ENCODE measurements around the gene SSC5D. TPM values are rescaled to one million over a fixed set of nuclear protein-coding genes. Genes with fewer than 3 reads are reported as not detected.

Gene SSC5D
- total RNA-seq, 1 experiment from 2014 or later = 3.2 TPM

DNA sequence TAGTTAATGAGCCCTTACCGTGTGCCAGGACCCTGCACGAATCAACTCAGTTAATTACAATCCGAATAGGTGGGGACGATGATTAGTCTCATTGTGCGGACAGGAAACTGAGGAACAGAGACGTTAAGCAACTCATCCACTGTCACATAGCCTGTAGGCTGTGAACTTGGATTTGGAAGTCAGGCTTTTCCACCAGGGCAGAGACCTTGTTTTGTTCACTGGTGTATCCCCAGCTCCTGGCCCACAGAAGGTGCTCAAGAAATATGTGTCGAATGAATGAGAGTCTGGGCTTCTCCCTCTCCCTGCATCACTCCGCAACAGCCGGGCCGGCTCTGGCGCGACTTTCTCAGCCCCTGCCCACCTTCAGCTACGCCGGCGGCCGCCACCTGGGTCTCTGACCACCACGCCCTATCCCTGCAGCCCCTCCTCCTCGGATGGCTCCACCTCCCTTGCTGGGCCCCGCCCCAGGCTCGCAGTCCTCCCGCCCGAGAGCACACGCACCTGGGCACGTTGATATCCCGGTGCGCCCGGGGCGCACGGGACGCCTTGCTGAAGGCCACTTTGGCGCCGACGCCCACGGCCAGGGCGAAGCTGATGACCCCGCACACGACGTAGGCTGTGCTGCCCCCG, 46.4 kb upstream of the SSC5D start:
- H3K9ac ChIP-seq (ENCODE audit: extremely low read depth, insufficient read length, low read length) = no peak overlapping the region

More for the DNA sequence above, 46.4 kb upstream of the SSC5D start:
- TF ChIP-seq, protein P1, sequence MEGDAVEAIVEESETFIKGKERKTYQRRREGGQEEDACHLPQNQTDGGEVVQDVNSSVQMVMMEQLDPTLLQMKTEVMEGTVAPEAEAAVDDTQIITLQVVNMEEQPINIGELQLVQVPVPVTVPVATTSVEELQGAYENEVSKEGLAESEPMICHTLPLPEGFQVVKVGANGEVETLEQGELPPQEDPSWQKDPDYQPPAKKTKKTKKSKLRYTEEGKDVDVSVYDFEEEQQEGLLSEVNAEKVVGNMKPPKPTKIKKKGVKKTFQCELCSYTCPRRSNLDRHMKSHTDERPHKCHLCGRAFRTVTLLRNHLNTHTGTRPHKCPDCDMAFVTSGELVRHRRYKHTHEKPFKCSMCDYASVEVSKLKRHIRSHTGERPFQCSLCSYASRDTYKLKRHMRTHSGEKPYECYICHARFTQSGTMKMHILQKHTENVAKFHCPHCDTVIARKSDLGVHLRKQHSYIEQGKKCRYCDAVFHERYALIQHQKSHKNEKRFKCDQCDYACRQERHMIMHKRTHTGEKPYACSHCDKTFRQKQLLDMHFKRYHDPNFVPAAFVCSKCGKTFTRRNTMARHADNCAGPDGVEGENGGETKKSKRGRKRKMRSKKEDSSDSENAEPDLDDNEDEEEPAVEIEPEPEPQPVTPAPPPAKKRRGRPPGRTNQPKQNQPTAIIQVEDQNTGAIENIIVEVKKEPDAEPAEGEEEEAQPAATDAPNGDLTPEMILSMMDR (conservative IDR thresholded peaks at IDR 0.05) = no peak
- Histone ChIP-seq H3K23ac (ENCODE audit: insufficient read length, low read depth, low read length) (no peak overlapping the region), H3K27me3 (ENCODE audit: insufficient read depth, low read length) (peaks cover 34% of the 10 kb centered on the region), H2BK20ac (ENCODE audit: low read depth, low read length, poor library complexity, severe bottlenecking) (no peak overlapping the region), H3K18ac (ENCODE audit: insufficient read length, low read depth, low read length) (no peak overlapping the region), H3K27ac (ENCODE audit: insufficient read length, low read depth, low read length) (no peak overlapping the region), H2BK120ac (ENCODE audit: low read depth, low read length, poor library complexity, severe bottlenecking) (no peak overlapping the region), H3K4me1 (ENCODE audit: insufficient read depth, low read length) (0 out of 2 replicates have a peak, but pooled peaks cover 2% of the 10 kb centered on the region), H3K56ac (ENCODE audit: insufficient read length, low read depth, low read length) (no peak overlapping the region), H3K4me2 (ENCODE audit: insufficient read depth, insufficient read length, low read length) (peak overlapping the region; percentile 69), H3K79me2 (ENCODE audit: insufficient read depth, low read length) (no peaks in the 10 kb centered on the region), H3K14ac (ENCODE audit: insufficient read depth, low read length) (no peak overlapping the region), H4K5ac (ENCODE audit: insufficient read length, low read depth, low read length) (no peak overlapping the region), H2AK5ac (ENCODE audit: insufficient read length, low read length) (no peak overlapping the region), H3K23me2 (ENCODE audit: insufficient read length, low read depth, low read length, poor library complexity, severe bottlenecking) (peaks cover 21% of the 10 kb centered on the region), H2BK5ac (ENCODE audit: insufficient read length, low read length) (no peak overlapping the region), H3K9me3 (ENCODE audit: control insufficient read depth, low read depth, low read length) (no peaks in the 10 kb centered on the region), H3K4ac (ENCODE audit: low read depth, low read length) (no peak overlapping the region), H2AFZ (ENCODE audit: low read length) (no peak overlapping the region), H2BK12ac (ENCODE audit: insufficient read length, low read depth, low read length) (no peak overlapping the region), H4K8ac (replicated peaks; ENCODE audit: insufficient read length, low read depth, low read length) (no peak overlapping the region), H2BK15ac (ENCODE audit: low read depth, low read length) (no peak overlapping the region), H3T11ph (ENCODE audit: low read length) (no peak overlapping the region), H4K91ac (ENCODE audit: insufficient read length, low read depth, low read length) (no peak overlapping the region), H4K20me1 (ENCODE audit: control insufficient read depth, insufficient read depth, insufficient read length) (no peaks in the 10 kb centered on the region), H3K79me1 (ENCODE audit: insufficient read depth, low read depth, low read length, poor library complexity, severe bottlenecking) (no peaks in the 10 kb centered on the region)
- Mint-ChIP-seq H3K27ac (no peak overlapping the region), H3K27me3 (ENCODE audit: low read depth) (peaks cover 52% of the 10 kb centered on the region), H3K36me3 (ENCODE audit: insufficient read depth in 1 of 3, low read depth in 3 of 3) (no peaks in the 10 kb centered on the region; a peak in 1 of 7 replicates), H3K4me3 (peak overlapping the region; percentile 38 to 75), H3K9me3 (peaks cover 0 to 5% of the 10 kb centered on the region in 2 experiments; a peak in 3 of 5 replicates), H3K4me1 (peaks cover 13 to 31% of the 10 kb centered on the region in 2 experiments)
- DNase-seq = peak; percentile 89
- no CpG with 5 or more reads among the region's 39 CpGs for WGBS (ENCODE audit: extremely low coverage, insufficient read length, low lambda C conversion rate)

All from H9 (cell line).